HepG2 (cell line): ENCODE data around the gene IP6K1. TPM values are rescaled to one million over a fixed set of nuclear protein-coding genes. Genes with fewer than 3 reads are reported as not detected.

Experiments used
- CEBPB ChIP-seq: IDR thresholded peaks from 2 replicates; pipeline ENCODE4 v1.6.1; 2011; ENCODE audit warnings: low read depth, low read length, improper control_type of control experiment, borderline replicate concordance
- ETV6 ChIP-seq: sonication (generic); formaldehyde crosslinking; conservative IDR thresholded peaks from 2 replicates; pipeline ENCODE4 v1.4.0; 2020; ENCODE audit warnings: missing genetic modification reagents
- GABPB1 ChIP-seq: IDR thresholded peaks from 2 replicates; pipeline ENCODE4 v1.6.1; 2016; ENCODE audit warnings: mild to moderate bottlenecking, missing genetic modification reagents, moderate library complexity, missing compliant biosample characterization
- HBP1 ChIP-seq: IDR thresholded peaks from 2 replicates; pipeline ENCODE4 v1.6.1; 2016; ENCODE audit warnings: low read depth, control low read depth
- HNF1A ChIP-seq, 2 experiments: sonication (generic) in 1 of 2; formaldehyde crosslinking in 1 of 2; IDR thresholded peaks; 2 replicates each; pipeline versions ENCODE4 v1.4.0 to v1.6.1; 2016 to 2020; ENCODE audit warnings: borderline replicate concordance in 1 of 2, low read depth in 1 of 2, mild to moderate bottlenecking in 1 of 2, missing genetic modification reagents in 1 of 2
- HNF4A ChIP-seq: sonication (generic); formaldehyde crosslinking; IDR thresholded peaks from 2 replicates; pipeline ENCODE4 v1.4.0; 2020; ENCODE audit warnings: missing genetic modification reagents
- MIER2 ChIP-seq: IDR thresholded peaks from 2 replicates; pipeline ENCODE4 v1.6.1; 2016; ENCODE audit warnings: missing biosample characterization, missing genetic modification reagents
- SPEN ChIP-seq: sonication (generic); formaldehyde crosslinking; IDR thresholded peaks from 2 replicates; pipeline ENCODE4 v1.5.1; 2020; ENCODE audit warnings: low read depth, mild to moderate bottlenecking, missing genetic modification reagents
- TFAP4 ChIP-seq: sonication (generic); IDR thresholded peaks from 2 replicates; pipeline ENCODE4 v1.6.1; 2016; ENCODE audit warnings: low read depth, borderline replicate concordance
- ZFX ChIP-seq: sonication (generic); formaldehyde crosslinking; IDR thresholded peaks from 2 replicates; pipeline ENCODE4 v1.4.0; 2020; ENCODE audit warnings: mild to moderate bottlenecking, low read depth, missing genetic modification reagents, moderate library complexity
- ZNF275 ChIP-seq: sonication (generic); formaldehyde crosslinking; IDR thresholded peaks from 2 replicates; pipeline ENCODE4 v1.8.0; 2022; ENCODE audit warnings: missing genetic modification reagents, mild to moderate bottlenecking, inconsistent platforms, borderline replicate concordance
- ZNF335 ChIP-seq: sonication (generic); formaldehyde crosslinking; IDR thresholded peaks from 2 replicates; pipeline ENCODE4 v1.4.0; 2020; ENCODE audit warnings: missing genetic modification reagents
- ZNF687 ChIP-seq: sonication (generic); formaldehyde crosslinking; IDR thresholded peaks from 2 replicates; pipeline ENCODE4 v1.5.1; 2020; ENCODE audit warnings: mild to moderate bottlenecking, missing genetic modification reagents, moderate library complexity
- ZNF782 ChIP-seq: sonication (generic); formaldehyde crosslinking; IDR thresholded peaks from 2 replicates; pipeline ENCODE4 v1.4.0; 2020; ENCODE audit warnings: missing genetic modification reagents, mild to moderate bottlenecking, borderline replicate concordance
- ZSCAN29 ChIP-seq: sonication (generic); formaldehyde crosslinking; conservative IDR thresholded peaks from 2 replicates; pipeline ENCODE4 v1.4.0; 2020; ENCODE audit warnings: mild to moderate bottlenecking, missing genetic modification reagents
- polyA plus RNA-seq, 8 experiments: library from polyadenylated mRNA; depleted of rRNA in 3 of 8; stranded (reverse) in 7 of 8; unstranded in 1 of 8; fragments of >200 nt; fragmentation: Illumina TruSeq in 4 of 8; extraction: Trizol in 4 of 8; gene quantifications; 2 replicates each; pipeline versions ENCODE4 v1.2.1 to v1.2.3, GENCODE V29; 2011 to 2016; ENCODE audit warnings: low read depth in 4 of 8, missing spikeins in 1 of 8, mixed read lengths in 1 of 8; ENCODE audit not compliant: insufficient read depth in 1 of 8
- total RNA-seq, 5 experiments: library from RNA; depleted of rRNA; stranded (reverse); fragments of >200 nt; fragmentation: Illumina TruSeq; extraction: Trizol; gene quantifications; 2 replicates each; pipeline ENCODE4 v1.2.3, GENCODE V29; 2016; ENCODE audit warnings: low read depth in 1 of 5

IP6K1 gene
- total and polyA plus RNA-seq, 2 of the 13 experiments (the other 11 are each of a cell fraction or from before 2014, with no cell fraction given), result 17.7 to 29.7 TPM

GRCh38 chr3:49689046-49689907 lies 97.1 kb downstream of the IP6K1 start, which contains the start of the genes MST1 and RNF123 (continued):
- no peak for TF ChIP-seq HNF1A (IDR thresholded peaks at IDR 0.05; ENCODE audit: low read depth)
- TF ChIP-seq HNF1A (CRISPR knock-in tag; IDR thresholded peaks at IDR 0.05; ENCODE audit: borderline replicate concordance), result peak; percentile 77; the same call in 1 of the 2 replicates
- TF ChIP-seq HNF4A, result no peak
- TF ChIP-seq MIER2 (CRISPR knock-in tag), result no peak
- TF ChIP-seq SPEN, result peak; percentile 93
- TF ChIP-seq ETV6, result no peak
- TF ChIP-seq GABPB1, result peak; percentile 98
- 0 out of 2 replicates have a peak, but pooled peaks have one; percentile 47 for TF ChIP-seq HBP1 (CRISPR knock-in tag)
- TF ChIP-seq ZSCAN29 (CRISPR knock-in tag), result 0 out of 2 replicates have a peak, but pooled peaks have one; percentile 30
- peak; percentile 82 for TF ChIP-seq ZNF687 (CRISPR knock-in tag)
- TF ChIP-seq ZNF782 (CRISPR knock-in tag), result 0 out of 2 replicates have a peak, but pooled peaks have one; percentile 24
- TF ChIP-seq ZFX, result peak; percentile 87
- TF ChIP-seq TFAP4, result 0 out of 2 replicates have a peak, but pooled peaks have one; percentile 19
- TF ChIP-seq ZNF275 (CRISPR knock-in tag), result no peak; the same call in 1 of the 2 replicates
- TF ChIP-seq ZNF335 (CRISPR knock-in tag), result peak; percentile 63; the same call in 1 of the 2 replicates
- no peak for TF ChIP-seq CEBPB
